ENCODE results near the gene PSMD2.

The PSMD2 gene

GRCh38 chr3:184259396-184259877 lies 39.6 kb upstream of the PSMD2 start:
- Histone ChIP-seq H3K9me3 (ENCODE audit: control insufficient read depth, insufficient read depth, low read length) (no peaks in the 10 kb centered on the region), H3K79me2 (ENCODE audit: control insufficient read depth, low read length) (peaks cover 4% of the 10 kb centered on the region), H3K4me1 (ENCODE audit: control insufficient read depth, low read length) (peaks cover 14% of the 10 kb centered on the region; the same call in 1 of the 2 replicates), H3K4me2 (ENCODE audit: low read length) (no peak overlapping the region), H4K20me1 (ENCODE audit: control insufficient read depth, insufficient read depth, low read depth, low read length) (no peaks in the 10 kb centered on the region), H3K36me3 (ENCODE audit: control insufficient read depth, low read length) (no peaks in the 10 kb centered on the region), H3K4me3 (ENCODE audit: low read length) (no peak overlapping the region), H3K9me2 (replicated peaks; ENCODE audit: control insufficient read depth, low read length) (no peaks in the 10 kb centered on the region), H3K27ac (ENCODE audit: low read depth, low read length) (no peak overlapping the region), H3K27me3 (ENCODE audit: control insufficient read depth, low read length) (peaks cover 28% of the 10 kb centered on the region), H3F3A (ENCODE audit: control insufficient read depth, insufficient read depth) (no peaks in the 10 kb centered on the region; the same call in 1 of the 2 replicates)
- no peak for TF ChIP-seq EZH2phosphoT487 (IDR thresholded peaks at IDR 0.05; ENCODE audit: borderline replicate concordance, low read length)
- no peak for TF ChIP-seq CTCF (IDR thresholded peaks at IDR 0.05; ENCODE audit: low read depth, low read length, poor library complexity, severe bottlenecking)

- H3K4me2 ChIP-seq (ENCODE audit: low read length) = peak overlapping the region; percentile 61
- peaks cover 14% of the 10 kb centered on the region; the same call in 1 of the 2 replicates for H3K4me1 ChIP-seq (ENCODE audit: control insufficient read depth, low read length)
- H3K9me3 ChIP-seq (ENCODE audit: control insufficient read depth, insufficient read depth, low read length) = no peaks in the 10 kb centered on the region
- no peaks in the 10 kb centered on the region for H3K9me2 ChIP-seq (replicated peaks; ENCODE audit: control insufficient read depth, low read length)
- peaks cover 28% of the 10 kb centered on the region for H3K27me3 ChIP-seq (ENCODE audit: control insufficient read depth, low read length)
- peaks cover 1% of the 10 kb centered on the region for H3K79me2 ChIP-seq (ENCODE audit: control insufficient read depth, low read length)
- H3K4me3 ChIP-seq (ENCODE audit: low read length) = peak overlapping the region; percentile 58
- no peaks in the 10 kb centered on the region for H4K20me1 ChIP-seq (ENCODE audit: control insufficient read depth, insufficient read depth, low read depth, low read length)
- H3F3A ChIP-seq (ENCODE audit: control insufficient read depth, insufficient read depth) = no peaks in the 10 kb centered on the region; the same call in 1 of the 2 replicates
- H3K27ac ChIP-seq (ENCODE audit: low read depth, low read length) = no peak overlapping the region
- no peaks in the 10 kb centered on the region for H3K36me3 ChIP-seq (ENCODE audit: control insufficient read depth, low read length)
- TF ChIP-seq CTCF (IDR thresholded peaks at IDR 0.05; ENCODE audit: low read depth, low read length, poor library complexity, severe bottlenecking) (no peak), EZH2phosphoT487 (IDR thresholded peaks at IDR 0.05; ENCODE audit: borderline replicate concordance, low read length) (0 out of 2 replicates have a peak, but pooled peaks have one; percentile 40)
Observed at GRCh38 chr3:184259878-184260723, 38.9 kb upstream of the PSMD2 start.

- H3F3A ChIP-seq (ENCODE audit: control insufficient read depth, insufficient read depth) = no peaks in the 10 kb centered on the region; the same call in 1 of the 2 replicates
- H3K9me2 ChIP-seq (replicated peaks; ENCODE audit: control insufficient read depth, low read length) = no peaks in the 10 kb centered on the region
- peaks cover 14% of the 10 kb centered on the region; the same call in 1 of the 2 replicates for H3K4me1 ChIP-seq (ENCODE audit: control insufficient read depth, low read length)
- no peak for TF ChIP-seq CTCF (IDR thresholded peaks at IDR 0.05; ENCODE audit: low read depth, low read length, poor library complexity, severe bottlenecking)
- no peak for TF ChIP-seq EZH2phosphoT487 (IDR thresholded peaks at IDR 0.05; ENCODE audit: borderline replicate concordance, low read length)
- no peaks in the 10 kb centered on the region for H4K20me1 ChIP-seq (ENCODE audit: control insufficient read depth, insufficient read depth, low read depth, low read length)
- H3K4me2 ChIP-seq (ENCODE audit: low read length) = peak overlapping the region; percentile 61
- H3K36me3 ChIP-seq (ENCODE audit: control insufficient read depth, low read length) = no peaks in the 10 kb centered on the region
- H3K4me3 ChIP-seq (ENCODE audit: low read length) = peak overlapping the region; percentile 58
- no peak overlapping the region for H3K27ac ChIP-seq (ENCODE audit: low read depth, low read length)
- peaks cover 28% of the 10 kb centered on the region for H3K27me3 ChIP-seq (ENCODE audit: control insufficient read depth, low read length)
- no peaks in the 10 kb centered on the region for H3K9me3 ChIP-seq (ENCODE audit: control insufficient read depth, insufficient read depth, low read length)
- H3K79me2 ChIP-seq (ENCODE audit: control insufficient read depth, low read length) = no peaks in the 10 kb centered on the region
Observed at GRCh38 chr3:184260724-184261269, 38.2 kb upstream of the PSMD2 start.
